ENCODE results near the gene METTL3. TPM values are rescaled to one million over a fixed set of nuclear protein-coding genes. Genes with fewer than 3 reads are reported as not detected.

Gene METTL3
- total and polyA plus RNA-seq, 2 experiments from 2014 or later, result 39.0 to 44.1 TPM

GRCh38 chr14:21454843-21455544 is 56.1 kb downstream of the METTL3 start:
- DNase-seq (ENCODE audit: low spot score), result peak; percentile 26
- peaks cover 53% of the 10 kb centered on the region for H3K79me2 ChIP-seq
- TF ChIP-seq EZH2 (IDR thresholded peaks at IDR 0.05; ENCODE audit: borderline replicate concordance) (no peak), EZH2phosphoT487 (IDR thresholded peaks at IDR 0.05; ENCODE audit: low read depth, severe bottlenecking, unreplicated experiment) (no peak), CTCF (IDR thresholded peaks at IDR 0.05; ENCODE audit: poor library complexity) (no peak)

GRCh38 chr14:21449899-21450216 is 61.3 kb downstream of the METTL3 start:
- Histone ChIP-seq H3K27ac (no peak overlapping the region), H3K36me3 (replicated peaks; ENCODE audit: insufficient read depth, low read depth) (no peaks in the 10 kb centered on the region), H3K4me1 (ENCODE audit: insufficient read depth) (peaks cover 10% of the 10 kb centered on the region), H2AFZ (no peak overlapping the region), H3K9me2 (replicated peaks; ENCODE audit: insufficient read depth) (no peaks in the 10 kb centered on the region), H3K79me2 (peaks cover 99% of the 10 kb centered on the region), H4K20me1 (ENCODE audit: insufficient read depth, poor library complexity, severe bottlenecking) (peaks cover 7% of the 10 kb centered on the region), H3K4me3 (no peak overlapping the region), H3K27me3 (no peaks in the 10 kb centered on the region), H3K4me2 (no peak overlapping the region), H3K9me3 (ENCODE audit: low read depth) (no peaks in the 10 kb centered on the region)
- no peak for TF ChIP-seq EZH2 (IDR thresholded peaks at IDR 0.05; ENCODE audit: borderline replicate concordance)
- no peak for TF ChIP-seq EZH2phosphoT487 (IDR thresholded peaks at IDR 0.05; ENCODE audit: low read depth, severe bottlenecking, unreplicated experiment)
- TF ChIP-seq CTCF (IDR thresholded peaks at IDR 0.05; ENCODE audit: poor library complexity), result no peak
- WGBS (ENCODE audit: low lambda C conversion rate, missing lambda C conversion rate), result 100% methylated on average over 1 of the region's 1 CpG
- no peak for DNase-seq (ENCODE audit: low spot score)

More at GRCh38 chr14:21454843-21455544, 56.1 kb downstream of the METTL3 start:
- no peaks in the 10 kb centered on the region for H3K9me2 ChIP-seq (replicated peaks; ENCODE audit: insufficient read depth)
- no peaks in the 10 kb centered on the region for H3K27me3 ChIP-seq
- peak overlapping the region; percentile 39 for H3K4me3 ChIP-seq
- peaks cover 7% of the 10 kb centered on the region for H4K20me1 ChIP-seq (ENCODE audit: insufficient read depth, poor library complexity, severe bottlenecking)
- H2AFZ ChIP-seq, result peak overlapping the region; percentile 47
- H3K4me1 ChIP-seq (ENCODE audit: insufficient read depth), result peaks cover 14% of the 10 kb centered on the region
- H3K36me3 ChIP-seq (replicated peaks; ENCODE audit: insufficient read depth, low read depth), result no peaks in the 10 kb centered on the region
- 32% methylated on average over 15 of the region's 15 CpGs for WGBS (ENCODE audit: low lambda C conversion rate, missing lambda C conversion rate)
- peak overlapping the region; percentile 84 for H3K27ac ChIP-seq
- peak overlapping the region; percentile 81 for H3K4me2 ChIP-seq
- H3K9me3 ChIP-seq (ENCODE audit: low read depth), result no peaks in the 10 kb centered on the region

Other genes starting within 250 kb of the METTL3 start
- 740 and 800 TPM in 2 replicates for gene HNRNPC, start 241.9 kb downstream of the METTL3 start, total RNA-seq
- gene HNRNPC, start 241.9 kb downstream of the METTL3 start, polyA plus RNA-seq, result 513 and 521 TPM in 2 replicates
- gene RPGRIP1, start 231.3 kb downstream of the METTL3 start, total RNA-seq, result 0.07 TPM in 1 of 2 replicates, not detected in the other
- not detected in 2 replicates for gene RPGRIP1, start 231.3 kb downstream of the METTL3 start, polyA plus RNA-seq
- 58.1 and 62.8 TPM in 2 replicates for gene SUPT16H, start 127.3 kb downstream of the METTL3 start, total RNA-seq
- 44.2 and 54.6 TPM in 2 replicates for gene SUPT16H, start 127.3 kb downstream of the METTL3 start, polyA plus RNA-seq
- 41.8 and 50.9 TPM in 2 replicates for gene CHD8, start 55.2 kb downstream of the METTL3 start, total RNA-seq
- 22.1 and 24.1 TPM in 2 replicates for gene CHD8, start 55.2 kb downstream of the METTL3 start, polyA plus RNA-seq
- gene RAB2B, start 34.4 kb downstream of the METTL3 start, total RNA-seq, result 20.7 and 23.4 TPM in 2 replicates
- gene RAB2B, start 34.4 kb downstream of the METTL3 start, polyA plus RNA-seq, result 12.8 and 14.7 TPM in 2 replicates
- 51.9 and 55.5 TPM in 2 replicates for gene TOX4, start 34.1 kb downstream of the METTL3 start, total RNA-seq
- gene TOX4, start 34.1 kb downstream of the METTL3 start, polyA plus RNA-seq, result 42.5 and 50.8 TPM in 2 replicates
- 9.6 and 11.8 TPM in 2 replicates for gene SALL2, start 15.0 kb upstream of the METTL3 start, total RNA-seq
- 9.5 and 10.9 TPM in 2 replicates for gene SALL2, start 15.0 kb upstream of the METTL3 start, polyA plus RNA-seq
- not detected in 2 replicates for gene OR10G3, start 68.7 kb upstream of the METTL3 start, total RNA-seq
- not detected in 2 replicates for gene OR10G3, start 68.7 kb upstream of the METTL3 start, polyA plus RNA-seq
- not detected in 2 replicates for gene OR10G2, start 123.6 kb upstream of the METTL3 start, total RNA-seq
- not detected in 2 replicates for gene OR10G2, start 123.6 kb upstream of the METTL3 start, polyA plus RNA-seq
- not detected in 2 replicates for gene OR4E2, start 142.5 kb upstream of the METTL3 start, total RNA-seq
- gene OR4E2, start 142.5 kb upstream of the METTL3 start, polyA plus RNA-seq, result not detected in 2 replicates
- 0.03 and 0.44 TPM in 2 replicates for gene OR4E1, start 162.5 kb upstream of the METTL3 start, total RNA-seq
- gene OR4E1, start 162.5 kb upstream of the METTL3 start, polyA plus RNA-seq, result not detected in 2 replicates